CD4-positive, alpha-beta T cell treated with Interleukin-17A for 4 hours (primary cell): Measurements from ENCODE around the gene COMMD7.
A peak's percentile ranks its signal among the peaks of the same experiment; 100 is the strongest.
"Not testable (repeated sequence)": the region's sequence is repeated elsewhere in the genome, so short reads cannot be mapped to it uniquely, and the experiment has no call there.

Experiments used
- DNase-seq: peaks from one replicate; pipeline ENCODE4 v3.0.0-alpha.2; 2020; ENCODE audit warnings: mixed read lengths

Gene COMMD7

GRCh38 chr20:32764005-32764960, 21.0 kb upstream of the COMMD7 start:
- DNase-seq: no peak

DNA sequence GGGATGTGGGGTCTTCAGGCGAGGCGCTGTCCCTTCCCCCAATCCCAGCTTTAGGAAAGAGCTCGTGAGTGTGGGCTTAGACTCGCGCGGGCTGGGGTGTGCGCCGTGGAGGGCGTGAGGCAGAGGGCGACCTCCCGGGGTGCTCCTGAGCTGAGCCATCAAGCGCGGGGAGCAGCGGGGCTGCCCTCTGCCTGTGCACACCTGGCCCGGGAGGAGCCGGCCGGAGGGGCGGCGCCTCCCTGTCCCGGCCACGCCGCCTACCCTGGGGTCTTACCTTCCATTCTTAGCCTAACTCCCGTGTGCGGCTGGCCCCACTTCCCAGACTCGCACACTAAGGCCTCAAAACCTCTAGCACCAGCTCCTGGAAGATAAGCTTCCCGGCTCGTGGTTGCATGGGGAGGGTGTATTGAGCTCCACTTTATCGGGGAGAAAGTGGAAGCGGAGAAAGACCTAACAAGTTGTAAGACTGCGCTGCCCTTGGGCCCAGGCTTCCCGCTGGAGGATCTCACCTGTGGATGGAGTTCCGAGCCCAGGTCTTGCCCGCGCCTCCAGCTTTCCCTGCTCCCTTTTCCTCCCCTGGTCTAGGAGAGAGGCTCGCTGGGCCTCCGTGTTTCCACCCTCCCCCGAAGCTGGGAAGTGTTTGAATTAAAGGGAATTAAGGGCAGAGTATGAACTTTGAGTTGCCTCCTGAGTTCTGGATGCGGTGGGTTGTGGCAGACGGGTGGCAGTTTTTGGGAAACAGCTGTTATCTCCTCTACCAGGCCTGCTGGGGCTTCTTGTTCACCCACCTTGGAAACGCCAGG, 20.1 kb upstream of the COMMD7 start:
- peak; percentile 31 for DNase-seq

DNA sequence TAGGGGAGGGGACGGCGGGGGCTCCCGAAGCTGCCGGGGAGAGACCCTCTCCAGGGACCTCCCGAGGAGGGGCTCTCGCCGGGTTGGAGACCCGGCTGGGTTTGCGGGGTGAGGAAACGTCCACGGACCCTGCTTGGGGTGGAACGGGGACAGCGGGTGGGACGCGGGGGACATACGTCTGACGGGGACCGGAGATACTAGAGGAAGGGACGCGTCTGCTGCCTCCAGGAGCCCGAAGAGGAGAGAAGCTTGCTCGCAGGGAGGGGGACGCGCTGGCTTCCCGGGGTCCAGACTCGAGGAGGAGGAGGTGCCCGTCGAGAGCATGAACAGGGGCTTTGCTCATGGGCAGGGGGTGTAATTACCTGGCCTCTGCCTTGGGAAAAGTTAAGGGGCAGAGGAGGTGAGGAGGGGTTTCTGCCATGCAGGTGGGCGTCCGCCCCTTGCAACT, 19.5 kb upstream of the COMMD7 start:
- DNase-seq: peak; percentile 33

DNA sequence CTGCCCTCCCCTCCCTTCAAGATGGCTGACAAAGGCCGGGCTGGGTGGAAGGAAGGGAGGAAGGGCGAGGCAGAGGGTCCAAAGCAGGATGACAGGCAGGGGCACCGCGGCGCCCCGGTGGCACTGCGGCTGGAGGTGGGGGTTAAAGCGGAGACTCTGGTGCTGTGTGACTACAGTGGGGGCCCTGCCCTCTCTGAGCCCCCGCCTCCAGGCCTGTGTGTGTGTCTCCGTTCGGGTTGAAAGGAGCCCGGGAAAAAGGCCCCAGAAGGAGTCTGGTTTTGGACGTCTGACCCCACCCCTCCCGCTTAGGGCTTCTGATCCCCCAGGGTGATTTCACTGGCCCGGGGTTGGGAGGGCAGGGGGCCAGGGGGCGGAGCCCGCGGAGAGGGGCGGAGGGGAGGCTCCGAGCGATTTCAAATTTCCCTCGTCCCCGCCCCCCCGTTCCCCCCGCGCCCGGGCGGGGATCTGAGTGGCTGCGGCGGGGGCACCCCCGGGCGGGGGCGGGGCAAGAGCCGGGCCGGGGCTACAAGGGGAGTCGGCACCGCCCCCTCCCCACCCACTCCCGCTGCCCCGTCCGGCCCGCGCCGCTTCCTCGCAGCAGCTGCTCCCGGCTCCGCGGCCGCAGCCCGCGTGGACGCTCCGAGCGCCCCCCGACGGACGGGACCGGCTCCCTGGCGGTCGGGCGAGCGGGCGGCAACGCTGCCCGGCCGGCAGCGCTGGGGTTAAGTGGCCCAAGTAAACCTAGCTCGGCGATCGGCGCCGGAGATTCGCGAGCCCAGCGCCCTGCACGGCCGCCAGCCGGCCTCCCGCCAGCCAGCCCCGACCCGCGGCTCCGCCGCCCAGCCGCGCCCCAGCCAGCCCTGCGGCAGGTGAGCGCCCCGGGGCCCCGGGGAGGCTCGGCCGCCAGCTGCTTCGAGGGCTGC, 18.8 kb upstream of the COMMD7 start, which contains the start of gene DNMT3B:
Gene DNMT3B, plus strand, starts transcription at position 555 of the 923 bp plus-strand sequence. CDS start 17,939 bp downstream, outside the sequence.
- DNase-seq: peak; percentile 82

GRCh38 chr20:32761417-32761830, 18.2 kb upstream of the COMMD7 start:
- DNase-seq: no peak

GRCh38 chr20:32756156-32756555, 12.9 kb upstream of the COMMD7 start:
- DNase-seq: no peak

DNA sequence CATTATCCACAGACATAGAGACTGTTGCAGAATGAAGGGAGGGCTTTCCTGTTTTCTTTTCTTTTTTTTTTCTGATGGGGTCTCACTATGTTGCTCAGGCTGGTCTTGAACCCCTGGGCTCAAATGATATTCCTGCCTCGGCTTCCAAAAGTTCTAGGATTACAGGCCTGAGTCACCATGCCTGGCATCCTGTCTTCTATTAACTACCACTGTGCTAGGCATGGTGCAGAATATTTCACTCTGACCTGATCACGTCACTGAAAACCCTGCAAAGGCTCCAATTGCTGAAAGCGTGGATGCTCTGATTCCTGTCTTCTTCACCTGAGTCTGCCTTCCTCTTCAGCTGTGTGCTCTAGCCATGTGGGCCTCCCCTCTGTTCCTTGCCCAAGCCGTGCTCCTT, 10.5 kb upstream of the COMMD7 start:
- DNase-seq: no peak

DNA sequence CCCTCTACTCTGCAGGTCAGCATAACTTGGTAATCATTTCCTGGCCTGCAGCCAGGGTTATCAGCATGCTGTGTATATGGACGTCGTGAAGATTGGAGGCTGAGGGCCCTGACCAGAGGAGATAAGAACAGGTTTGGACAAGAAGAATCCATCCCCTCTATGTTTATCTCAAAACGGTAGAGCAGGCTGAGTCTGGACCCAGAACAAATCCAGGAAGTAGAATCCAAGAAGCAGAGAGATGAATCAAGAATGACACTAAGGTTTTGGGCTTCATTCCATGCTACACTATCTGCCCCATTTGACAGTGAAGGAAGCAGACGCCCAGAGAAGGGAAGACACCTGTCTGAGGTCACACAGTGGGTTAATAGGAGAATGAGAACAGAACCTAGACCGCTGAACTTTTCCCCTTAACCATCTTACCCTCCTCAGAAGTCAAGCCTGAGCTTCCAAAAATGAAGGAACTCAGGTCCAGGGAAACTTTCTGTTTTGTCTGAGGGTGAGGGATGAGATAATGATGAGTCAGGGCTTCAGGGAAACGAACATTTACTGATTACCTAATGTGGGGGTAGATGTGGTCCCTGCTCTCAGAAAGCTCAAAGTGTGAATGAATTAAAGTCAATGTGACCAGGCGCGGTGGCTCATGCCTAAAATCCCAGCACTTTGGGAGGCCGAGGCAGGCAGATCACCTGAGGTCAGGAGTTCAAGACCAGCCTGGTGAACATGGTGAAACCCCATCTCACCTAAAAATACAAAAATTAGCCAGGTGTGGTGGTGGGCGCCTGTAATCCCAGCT, 9.4 kb upstream of the COMMD7 start:
- DNase-seq: no peak

DNA sequence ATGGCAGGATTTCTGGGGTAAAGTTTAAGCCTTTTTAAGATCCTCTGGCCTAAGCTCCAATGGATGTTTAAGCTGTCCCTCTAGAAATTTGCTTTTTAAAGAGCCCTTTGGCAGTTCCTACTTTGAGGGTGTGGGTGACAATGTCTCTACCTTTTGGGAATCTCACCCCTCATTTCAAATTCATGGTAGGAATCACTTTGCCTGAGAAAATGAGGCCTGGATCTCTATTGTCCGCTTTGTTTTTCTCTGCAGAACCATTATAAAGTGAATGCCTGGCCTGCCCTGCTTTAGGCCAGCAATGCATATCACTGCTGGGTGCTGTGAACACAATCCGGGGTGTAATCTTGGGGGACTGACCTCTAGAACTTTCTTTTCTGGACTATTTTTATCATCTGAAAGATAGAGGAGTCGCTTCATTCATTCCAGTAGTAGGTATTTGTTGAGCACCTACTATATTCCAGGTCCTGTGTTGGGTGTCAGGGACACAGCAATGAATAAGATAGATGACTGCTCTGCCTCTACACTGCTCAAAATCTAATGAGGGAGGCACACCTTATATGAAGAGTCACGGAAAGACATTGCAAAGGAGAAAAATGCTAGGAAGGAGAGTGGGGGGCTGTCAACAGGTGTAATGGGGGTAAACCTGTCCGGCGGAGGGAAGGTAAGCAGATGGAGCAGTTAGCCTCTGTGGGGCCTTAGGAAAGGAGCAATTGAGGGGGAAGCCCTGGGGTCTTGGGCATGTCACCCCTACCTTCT, 8.6 kb upstream of the COMMD7 start:
- no peak for DNase-seq

- DNase-seq: no peak
Observed at GRCh38 chr20:32751293-32751692, 8.0 kb upstream of the COMMD7 start.

DNA sequence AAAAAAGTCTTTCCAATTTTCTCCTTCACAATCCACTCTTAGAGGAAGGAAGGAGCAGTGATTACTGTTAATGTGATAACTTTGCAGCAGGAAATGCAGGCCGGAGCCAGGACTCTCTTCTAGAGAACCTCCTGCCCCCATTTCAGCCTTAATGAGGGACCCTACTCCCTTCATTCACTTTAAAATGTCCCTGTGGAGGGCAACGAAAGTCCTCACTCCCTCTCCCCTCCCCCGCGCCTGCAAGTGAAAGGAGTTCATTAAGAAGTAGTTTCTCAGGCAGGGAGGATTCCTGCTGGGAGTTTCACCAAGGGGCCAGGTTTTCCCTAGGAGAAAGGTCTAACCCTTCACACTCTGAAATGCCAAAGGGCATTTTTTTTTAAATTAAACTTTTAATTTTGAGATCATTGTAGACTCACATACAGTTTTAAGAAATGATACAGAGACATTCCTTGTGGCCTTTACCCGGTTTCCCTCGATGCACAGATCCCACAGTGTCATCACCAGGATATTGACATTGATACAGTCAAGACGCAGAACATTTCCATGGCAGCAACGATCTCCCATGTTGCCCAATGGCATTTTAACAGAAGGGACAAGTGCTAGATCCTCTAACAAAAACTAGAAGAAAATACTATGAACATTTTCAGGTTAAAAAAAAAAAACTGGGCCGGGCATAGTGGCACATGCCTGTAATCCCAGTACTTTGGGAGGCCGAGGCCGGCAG, 6.8 kb upstream of the COMMD7 start:
- DNase-seq: no peak

DNA sequence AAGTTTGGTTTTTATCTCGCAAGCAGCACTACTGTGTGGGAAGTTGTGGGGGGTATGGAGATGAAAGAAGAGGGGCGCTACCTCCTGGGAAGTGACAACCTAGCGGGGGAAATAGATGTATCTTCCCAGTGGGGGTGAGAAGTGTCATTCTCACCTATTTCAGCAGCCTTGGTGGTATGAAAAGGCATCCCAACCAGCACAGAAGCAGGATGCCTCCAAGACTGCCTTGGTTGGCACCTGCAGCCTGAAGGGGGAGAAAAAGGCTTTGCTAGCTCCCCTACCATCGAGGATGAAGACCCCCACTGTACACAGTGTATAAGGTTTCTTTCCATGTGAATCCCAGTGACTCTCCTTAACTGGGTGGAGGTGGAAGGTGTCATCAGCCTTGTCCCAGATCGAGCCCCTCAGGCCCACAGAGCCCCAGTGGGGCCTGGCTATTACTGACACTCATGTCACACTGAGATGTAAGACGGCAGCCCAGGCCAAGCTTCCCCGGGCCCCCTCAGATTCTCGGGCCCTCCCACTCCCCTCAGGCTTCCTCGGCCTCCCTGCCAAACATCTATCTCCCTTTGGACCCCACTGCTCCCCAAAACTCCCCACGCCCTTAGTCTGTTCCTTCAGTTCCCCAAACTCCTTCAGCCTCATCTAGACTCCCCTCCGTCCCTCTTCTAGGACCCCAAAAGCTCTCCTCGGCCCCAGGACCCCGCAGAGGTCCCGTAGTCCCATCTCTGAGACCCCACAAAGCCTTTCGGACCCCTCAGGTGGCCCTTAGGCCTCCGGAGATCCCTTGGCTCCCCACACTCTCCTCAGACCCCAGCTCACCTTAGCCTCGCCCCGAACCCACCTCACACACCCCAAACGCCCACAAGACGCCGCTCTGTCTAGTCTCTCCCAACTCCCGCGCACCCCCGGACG, 688 bp downstream of the COMMD7 start:
- DNase-seq: peak; percentile 33

GRCh38 chr20:32741151-32741550, 2.1 kb downstream of the COMMD7 start:
- no peak for DNase-seq

DNA sequence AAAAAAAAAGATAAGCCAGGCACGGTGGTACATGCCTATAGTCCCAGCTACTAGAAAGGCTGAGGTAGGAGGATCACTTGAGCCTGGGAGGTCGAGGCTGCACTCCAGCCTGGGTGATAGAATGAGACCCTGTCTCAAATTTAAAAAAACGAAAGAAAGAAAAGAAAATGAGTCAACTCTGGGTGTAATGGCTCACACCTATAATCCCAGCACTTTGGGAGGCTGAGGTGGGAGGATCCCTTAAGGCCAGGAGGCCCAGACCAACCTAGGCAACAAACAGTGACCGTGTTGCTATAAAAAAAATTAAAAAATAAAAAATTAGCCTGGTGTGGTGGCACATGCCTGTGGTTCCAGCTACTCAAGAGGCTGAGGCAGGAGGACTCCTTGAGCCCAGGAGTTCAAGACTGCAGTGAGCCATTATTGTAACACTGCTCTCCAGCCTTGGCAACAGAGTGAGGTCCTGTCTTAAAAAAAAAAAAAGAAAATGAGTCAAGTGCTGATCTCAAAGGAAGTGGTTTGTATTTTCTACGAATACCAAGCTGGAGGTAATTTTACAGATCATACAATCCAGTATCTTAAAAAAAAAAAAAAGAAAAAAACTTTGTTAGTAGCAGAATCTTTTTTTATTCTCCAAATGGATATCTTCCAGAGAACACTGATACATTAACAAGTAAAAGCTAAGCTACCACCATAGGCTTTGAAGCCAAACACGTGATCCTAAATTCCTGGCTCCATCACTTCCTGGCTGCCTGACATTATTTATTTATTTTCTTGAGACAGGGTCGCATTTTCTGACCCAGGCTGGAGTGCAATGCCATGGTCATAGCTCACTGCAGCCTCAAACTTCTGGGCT, 5.7 kb downstream of the COMMD7 start:
- peak; percentile 56 for DNase-seq

DNA sequence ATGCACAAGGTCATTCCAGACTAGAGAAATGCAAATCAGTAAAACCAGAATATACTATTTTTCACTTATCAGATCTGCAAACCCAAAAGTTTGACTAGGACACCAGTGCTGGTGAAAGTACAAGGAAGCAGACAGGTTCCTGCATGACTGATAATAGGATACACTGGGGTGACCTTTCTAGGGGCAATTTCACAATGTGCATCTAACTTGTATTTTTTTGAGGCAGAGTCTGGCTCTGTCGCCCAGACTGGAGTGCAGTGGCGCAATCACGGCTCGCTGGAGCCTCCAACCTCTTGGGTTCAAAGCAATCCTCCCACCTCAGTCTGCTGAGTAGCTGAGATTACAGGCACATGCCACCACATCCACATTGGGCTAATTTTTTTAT, 11.4 kb downstream of the COMMD7 start:
- no peak for DNase-seq

DNA sequence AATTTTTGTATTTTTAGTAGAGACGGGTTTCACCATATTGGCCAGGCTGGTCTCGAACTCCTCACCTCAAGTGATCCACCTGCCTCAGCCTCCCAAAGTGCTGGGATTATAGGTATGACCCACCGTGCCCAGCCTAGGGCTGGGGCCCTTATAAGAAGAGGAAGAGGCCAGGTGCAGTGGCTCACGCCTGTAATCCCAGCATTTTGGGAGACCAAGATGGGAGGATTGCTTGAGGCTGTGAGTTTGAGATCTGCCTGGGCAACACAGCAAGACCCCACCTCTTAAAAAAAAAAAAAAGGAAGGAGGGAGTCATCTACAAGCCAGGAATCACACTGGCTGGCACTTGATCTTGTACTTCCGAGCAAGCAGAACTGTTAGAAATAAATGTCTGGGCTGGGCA, 13.9 kb downstream of the COMMD7 start:
- DNase-seq: not testable (repeated sequence)

DNA sequence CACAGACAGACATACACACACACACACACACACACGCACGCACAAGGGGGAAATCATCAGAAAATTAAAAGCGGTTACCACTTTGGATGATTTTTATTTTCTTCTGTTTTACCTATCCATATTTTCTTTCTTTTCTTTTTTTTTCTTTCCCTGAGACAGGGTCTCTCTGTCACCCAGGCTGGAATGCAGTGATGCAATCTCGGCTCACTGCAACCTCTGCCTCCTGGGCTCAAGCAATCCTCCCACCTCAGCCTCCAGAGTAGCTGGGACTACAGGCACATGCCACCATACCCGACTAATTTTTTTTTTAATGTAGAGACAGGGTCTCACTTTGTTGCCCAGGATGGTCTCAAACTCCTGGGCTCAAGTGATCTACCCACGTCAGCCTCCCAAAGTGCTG, 14.8 kb downstream of the COMMD7 start:
- not testable (repeated sequence) for DNase-seq

DNA sequence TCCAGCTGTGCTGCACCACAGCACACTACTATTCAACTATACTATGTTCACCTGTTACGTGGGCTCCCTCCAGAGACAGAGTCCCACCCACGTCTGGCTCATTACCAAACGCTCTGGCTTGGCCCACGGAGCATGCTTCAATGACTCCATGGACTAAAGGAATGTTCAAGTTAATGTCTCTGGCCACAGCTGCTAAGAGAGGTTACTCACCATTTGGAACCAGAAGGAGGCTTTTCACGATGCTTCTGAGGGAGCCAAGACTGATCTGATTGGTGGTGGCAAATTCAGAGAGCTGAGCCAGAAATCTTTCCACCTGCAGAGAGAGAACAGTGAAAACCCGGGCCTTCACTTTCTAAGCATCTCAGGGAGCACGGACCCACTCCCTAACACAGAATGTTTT, 15.6 kb downstream of the COMMD7 start:
- no peak for DNase-seq
